Liver (tissue), 3 donors: ENCODE measurements around the gene SLC38A3.

ENCODE experiments used
- CTCF ChIP-seq: fragments of 150-350 bp; IDR thresholded peaks from 2 replicates; pipeline ENCODE4 v1.5.1; 2017; ENCODE audit warnings: improper control_type of control experiment, low read depth, low read length; ENCODE audit not compliant: missing input control
- EGR1 ChIP-seq, 2 donors: IDR thresholded peaks; 2 replicates each; pipeline ENCODE4 v1.6.1; 2016 to 2018; ENCODE audit warnings: antibody characterized with exemption in 2 of 2, low read depth in 2 of 2
- JUND ChIP-seq, 2 donors: IDR thresholded peaks; 2 replicates each; pipeline ENCODE4 v1.6.1; 2016; ENCODE audit warnings: antibody characterized with exemption in 2 of 2
- MAX ChIP-seq: IDR thresholded peaks from 2 replicates; pipeline ENCODE4 v1.6.1; 2016; ENCODE audit warnings: antibody characterized with exemption
- RAD21 ChIP-seq, 2 donors: IDR thresholded peaks; 2 replicates each; pipeline ENCODE4 v1.6.1; 2016; ENCODE audit warnings: antibody characterized with exemption in 2 of 2, mild to moderate bottlenecking in 2 of 2
- donor health status: healthy.
- donor health status: healthy.

GRCh38 chr3:50192124-50192523 lies 12.9 kb upstream of the SLC38A3 start:
- TF ChIP-seq CTCF = no peak
- no peak for TF ChIP-seq MAX
- no peak for TF ChIP-seq RAD21 (IDR thresholded peaks at IDR 0.05)
- TF ChIP-seq EGR1 (IDR thresholded peaks at IDR 0.05; ENCODE audit: low read depth in 2 of 2) = no peak
- no peak for TF ChIP-seq JUND (IDR thresholded peaks at IDR 0.05)
